Tibial nerve (tissue), 4 donors: Measurements from ENCODE around the gene CMSS1. TPM values are rescaled to one million over a fixed set of nuclear protein-coding genes. Genes with fewer than 3 reads are reported as not detected.
A peak's percentile ranks its signal among the peaks of the same experiment; 100 is the strongest.

ENCODE experiments used
- DNase-seq, 2 donors: peaks; one replicate each; pipeline ENCODE4 v3.0.0-alpha.2; 2019; ENCODE audit warnings: low spot score in 2 of 2
- H3K27ac ChIP-seq, 4 donors: fragments of 200-600 bp; sonication (generic) in 3 of 4; one replicate each; pipeline ENCODE4 v1.5.1; 2017 to 2019; ENCODE audit warnings: mild to moderate bottlenecking in 1 of 4
- H3K27me3 ChIP-seq, 2 donors: fragments of 200-600 bp; sonication (generic) in 1 of 2; one replicate each; pipeline versions ENCODE4 v1.5.1 to v1.6.0; 2017 to 2019
- H3K36me3 ChIP-seq, 3 donors: fragments of 200-600 bp; sonication (generic); one replicate each; pipeline ENCODE4 v1.5.1; 2018 to 2019
- H3K4me1 ChIP-seq, 4 donors: fragments of 200-600 bp; sonication (generic) in 3 of 4; one replicate each; pipeline ENCODE4 v1.5.1; 2017 to 2019
- H3K4me3 ChIP-seq, 4 donors: fragments of 200-600 bp; sonication (generic) in 3 of 4; one replicate each; pipeline ENCODE4 v1.5.1; 2017 to 2019; ENCODE audit warnings: mild to moderate bottlenecking in 1 of 4, moderate library complexity in 1 of 4
- H3K9me3 ChIP-seq, 4 donors: fragments of 200-600 bp; sonication (generic) in 3 of 4; one replicate each; pipeline ENCODE4 v1.5.1; 2017 to 2019
- EP300 ChIP-seq, 2 donors: sonication (generic); formaldehyde crosslinking; IDR thresholded peaks; one replicate each; pipeline ENCODE4 v1.6.1; 2017; ENCODE audit warnings: antibody characterized with exemption in 2 of 2, mild to moderate bottlenecking in 1 of 2
- POLR2A ChIP-seq, 2 donors: fragments of 450-650 bp; IDR thresholded peaks; one replicate each; pipeline ENCODE4 v1.6.1; 2017; ENCODE audit warnings: antibody characterized with exemption in 2 of 2, mild to moderate bottlenecking in 2 of 2, moderate library complexity in 2 of 2
- WGBS, 2 donors: methylation state at CpG; one replicate each; pipeline ENCODE4 v1.1.5; 2018; 5-methylcytosine and 5-hydroxymethylcytosine counted together
- total RNA-seq, 4 donors: library from RNA; depleted of rRNA; stranded (reverse); fragments of >200 nt; gene quantifications; one replicate each; pipeline ENCODE4 v1.1.0, GENCODE V29; 2016
- TF ChIP-seq, protein P1 (sequence below), 5 experiments: fragments of 200-600 bp in 3 of 5; fragments of 450-650 bp in 2 of 5; sonication (generic) in 3 of 5; IDR thresholded peaks; one replicate each; pipeline ENCODE4 v1.5.1; 2016 to 2019; ENCODE audit warnings: antibody characterized with exemption in 5 of 5, mild to moderate bottlenecking in 3 of 5, moderate library complexity in 2 of 5

The CMSS1 gene
- total RNA-seq, 4 donors from 2014 or later, result 5.5 to 29.1 (median 15.7) TPM

GRCh38 chr3:100008081-100008698, 190.5 kb downstream of the CMSS1 start:
- H3K27ac ChIP-seq, result peak overlapping the region in 1 of 4 donors; percentile 14

DNA sequence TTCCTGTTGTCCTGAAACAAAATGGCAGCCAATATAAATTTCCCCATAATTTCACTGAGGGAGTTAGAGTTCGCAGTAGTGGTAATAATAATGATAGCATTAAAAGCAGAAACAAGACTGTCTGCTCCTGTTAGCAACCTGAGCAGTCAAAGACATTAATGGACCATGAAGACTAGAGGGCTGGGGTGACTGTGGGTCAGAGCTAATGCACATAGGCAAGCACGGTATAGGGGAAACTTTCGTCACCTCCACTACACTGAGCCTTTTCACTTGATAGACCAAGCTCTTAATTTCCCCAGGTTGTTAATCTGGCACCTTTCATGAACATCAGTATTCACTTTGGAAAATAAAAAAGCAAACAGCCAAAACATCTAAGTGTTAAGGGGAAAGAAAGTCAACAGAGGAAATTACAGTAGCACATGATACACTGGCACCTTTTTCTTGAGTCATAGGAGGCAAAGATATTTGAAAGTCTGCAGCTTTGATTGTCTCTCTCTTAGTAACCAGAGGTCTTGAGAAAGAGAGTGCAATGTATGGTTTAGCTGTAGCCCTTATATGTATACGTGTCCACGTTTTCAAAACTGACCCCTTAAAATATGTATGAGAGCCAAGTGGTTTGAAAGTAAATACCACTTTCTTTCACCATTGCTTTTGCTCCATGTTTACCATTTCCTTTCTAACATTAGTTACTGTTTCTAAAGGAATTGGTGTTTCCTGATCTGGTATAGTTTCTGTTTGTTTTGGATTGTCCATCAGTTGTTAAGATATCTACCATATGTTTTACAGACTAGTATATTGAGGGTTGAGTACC, 191.8 kb downstream of the CMSS1 start:
- peaks cover 0 to 28% (median 14%) of the 10 kb centered on the region in 4 donors for H3K4me1 ChIP-seq
- no peak overlapping the region for H3K27ac ChIP-seq
- TF ChIP-seq POLR2A (IDR thresholded peaks at IDR 0.05), result no peak
- TF ChIP-seq, protein P1, sequence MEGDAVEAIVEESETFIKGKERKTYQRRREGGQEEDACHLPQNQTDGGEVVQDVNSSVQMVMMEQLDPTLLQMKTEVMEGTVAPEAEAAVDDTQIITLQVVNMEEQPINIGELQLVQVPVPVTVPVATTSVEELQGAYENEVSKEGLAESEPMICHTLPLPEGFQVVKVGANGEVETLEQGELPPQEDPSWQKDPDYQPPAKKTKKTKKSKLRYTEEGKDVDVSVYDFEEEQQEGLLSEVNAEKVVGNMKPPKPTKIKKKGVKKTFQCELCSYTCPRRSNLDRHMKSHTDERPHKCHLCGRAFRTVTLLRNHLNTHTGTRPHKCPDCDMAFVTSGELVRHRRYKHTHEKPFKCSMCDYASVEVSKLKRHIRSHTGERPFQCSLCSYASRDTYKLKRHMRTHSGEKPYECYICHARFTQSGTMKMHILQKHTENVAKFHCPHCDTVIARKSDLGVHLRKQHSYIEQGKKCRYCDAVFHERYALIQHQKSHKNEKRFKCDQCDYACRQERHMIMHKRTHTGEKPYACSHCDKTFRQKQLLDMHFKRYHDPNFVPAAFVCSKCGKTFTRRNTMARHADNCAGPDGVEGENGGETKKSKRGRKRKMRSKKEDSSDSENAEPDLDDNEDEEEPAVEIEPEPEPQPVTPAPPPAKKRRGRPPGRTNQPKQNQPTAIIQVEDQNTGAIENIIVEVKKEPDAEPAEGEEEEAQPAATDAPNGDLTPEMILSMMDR (IDR thresholded peaks at IDR 0.05), result no peak
- no peak for TF ChIP-seq EP300 (IDR thresholded peaks at IDR 0.05)
- H3K9me3 ChIP-seq, result no peaks in the 10 kb centered on the region
- no peak for DNase-seq
- 76 to 82% methylated on average over 5 of the region's 5 CpGs for WGBS, 2 donors
- H3K27me3 ChIP-seq, result no peaks in the 10 kb centered on the region
- H3K36me3 ChIP-seq, result no peaks in the 10 kb centered on the region
- H3K4me3 ChIP-seq, result no peak overlapping the region

More at GRCh38 chr3:100008081-100008698, 190.5 kb downstream of the CMSS1 start:
- Histone ChIP-seq H3K4me1 (peaks cover 0 to 28% (median 14%) of the 10 kb centered on the region in 4 donors), H3K9me3 (no peaks in the 10 kb centered on the region), H3K4me3 (no peak overlapping the region), H3K36me3 (no peaks in the 10 kb centered on the region), H3K27me3 (no peaks in the 10 kb centered on the region)
- TF ChIP-seq POLR2A (IDR thresholded peaks at IDR 0.05) (no peak), EP300 (IDR thresholded peaks at IDR 0.05) (no peak)
- TF ChIP-seq, protein P1 (IDR thresholded peaks at IDR 0.05), result no peak
- DNase-seq, result no peak

DNA sequence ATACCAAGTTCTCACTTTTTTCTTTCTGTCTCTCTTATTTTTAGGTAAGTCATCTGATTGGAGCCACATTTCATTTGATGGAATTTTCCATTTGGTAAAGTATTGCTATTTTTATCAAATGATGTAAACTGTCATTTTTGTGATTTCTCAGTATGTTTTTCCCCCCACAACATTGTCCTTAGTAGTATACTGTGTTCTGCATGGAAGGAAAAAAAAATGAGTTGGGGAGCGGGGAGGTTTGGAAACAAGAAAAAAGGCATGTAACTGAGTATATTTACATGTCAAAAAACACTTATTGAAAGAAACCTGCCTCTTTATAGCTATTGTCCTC, 192.4 kb downstream of the CMSS1 start:
- Histone ChIP-seq H3K27me3 (no peaks in the 10 kb centered on the region), H3K4me1 (peaks cover 0 to 28% (median 14%) of the 10 kb centered on the region in 4 donors), H3K4me3 (no peak overlapping the region), H3K27ac (no peak overlapping the region), H3K36me3 (no peaks in the 10 kb centered on the region), H3K9me3 (peaks cover 0 to 2% (median under 1%) of the 10 kb centered on the region in 4 donors)
- DNase-seq, result no peak
- whole genome bisulfite sequencing, 2 donors, result 78 to 88% methylated on average over 1 of the region's 1 CpG
- TF ChIP-seq, protein P1 (IDR thresholded peaks at IDR 0.05), result no peak
- TF ChIP-seq POLR2A (IDR thresholded peaks at IDR 0.05), result no peak
- no peak for TF ChIP-seq EP300 (IDR thresholded peaks at IDR 0.05)

GRCh38 chr3:100018806-100019205, 201.1 kb downstream of the CMSS1 start:
- TF ChIP-seq POLR2A (IDR thresholded peaks at IDR 0.05) (no peak), EP300 (IDR thresholded peaks at IDR 0.05) (no peak)
- TF ChIP-seq, protein P1 (IDR thresholded peaks at IDR 0.05), result no peak
- Histone ChIP-seq H3K4me3 (no peak overlapping the region), H3K4me1 (peaks cover 0 to 19% (median 3%) of the 10 kb centered on the region in 4 donors), H3K9me3 (peaks cover 0 to 4% (median 2%) of the 10 kb centered on the region in 4 donors), H3K36me3 (no peaks in the 10 kb centered on the region), H3K27ac (no peak overlapping the region), H3K27me3 (no peaks in the 10 kb centered on the region)
- DNase-seq, result no peak

DNA sequence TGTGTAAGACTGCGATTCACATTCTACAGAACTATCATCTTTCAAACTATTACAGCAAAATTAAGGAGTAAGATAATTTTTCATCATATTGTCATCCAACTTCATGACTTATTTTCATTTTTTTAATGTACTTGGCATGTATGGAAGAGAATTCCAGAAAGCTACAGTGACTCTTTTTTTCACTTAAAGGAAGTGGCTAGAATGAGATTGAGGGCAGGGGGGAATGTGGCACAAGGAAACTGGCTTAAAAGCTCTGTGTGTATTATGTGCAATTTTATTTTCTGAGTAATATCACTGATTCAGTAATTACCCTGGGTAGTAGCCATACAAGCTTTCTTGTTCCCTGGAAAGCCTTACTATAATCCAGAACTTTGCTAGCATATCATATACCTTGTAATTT, 202.1 kb downstream of the CMSS1 start:
- Histone ChIP-seq H3K9me3 (peaks cover 0 to 4% (median 2%) of the 10 kb centered on the region in 4 donors), H3K4me3 (no peak overlapping the region), H3K4me1 (peaks cover 0 to 19% (median 3%) of the 10 kb centered on the region in 4 donors), H3K27ac (no peak overlapping the region), H3K36me3 (no peaks in the 10 kb centered on the region), H3K27me3 (no peaks in the 10 kb centered on the region)
- WGBS, 2 donors, result 81 to 88% methylated on average over 1 of the region's 1 CpG
- no peak for DNase-seq
- TF ChIP-seq, protein P1 (IDR thresholded peaks at IDR 0.05), result no peak
- no peak for TF ChIP-seq POLR2A (IDR thresholded peaks at IDR 0.05)
- TF ChIP-seq EP300 (IDR thresholded peaks at IDR 0.05), result no peak
